SK-N-SH treated with all-trans-retinoic acid at 6 μM for 48 hours (cell line): ENCODE data around the gene ATRIP.

Source experiments
- ATAC-seq: fragments of 200-7000 bp; cut with Tn5 transposase; 3 replicates; pipeline ENCODE4 v1.9.1; 2020; ENCODE audit warnings: mild to moderate bottlenecking, moderate library complexity
- ARNTL ChIP-seq: fragments of 450-650 bp; formaldehyde crosslinking; IDR thresholded peaks from 2 replicates; pipeline ENCODE4 v1.5.0; 2020; ENCODE audit warnings: low read depth, mild to moderate bottlenecking, moderate library complexity, borderline replicate concordance
- BACH2 ChIP-seq: fragments of 250-450 bp; sonication (Bioruptor Pico); IDR thresholded peaks from 2 replicates; pipeline ENCODE4 v1.9.0; 2021; ENCODE audit warnings: mild to moderate bottlenecking, borderline replicate concordance
- CSDC2 ChIP-seq: fragments of 250-450 bp; sonication (Bioruptor Pico); IDR thresholded peaks from 2 replicates; pipeline ENCODE4 v1.5.0; 2020; ENCODE audit warnings: mild to moderate bottlenecking, moderate library complexity
- ESRRG ChIP-seq: fragments of 250-450 bp; sonication (Bioruptor Pico); IDR thresholded peaks from 2 replicates; pipeline ENCODE4 v1.6.1; 2021; ENCODE audit warnings: mild to moderate bottlenecking
- GLIS3 ChIP-seq: fragments of 250-450 bp; sonication (Bioruptor Pico); IDR thresholded peaks from 2 replicates; pipeline ENCODE4 v1.5.0; 2020; ENCODE audit warnings: mild to moderate bottlenecking, moderate library complexity
- ISL1 ChIP-seq: fragments of 250-450 bp; sonication (Bioruptor Pico); IDR thresholded peaks from 2 replicates; pipeline ENCODE4 v2.1.2; 2022; ENCODE audit warnings: mild to moderate bottlenecking, moderate library complexity
- PPARA ChIP-seq: fragments of 250-450 bp; sonication (Bioruptor Pico); IDR thresholded peaks from 2 replicates; pipeline ENCODE4 v1.5.0; 2020; ENCODE audit warnings: mild to moderate bottlenecking, borderline replicate concordance
- RARB ChIP-seq: fragments of 250-450 bp; sonication (Bioruptor Pico); IDR thresholded peaks from 2 replicates; pipeline ENCODE4 v1.8.0; 2021; ENCODE audit warnings: mild to moderate bottlenecking, moderate library complexity
- SNAI2 ChIP-seq: fragments of 250-450 bp; sonication (Bioruptor Pico); IDR thresholded peaks from 2 replicates; pipeline ENCODE4 v1.5.0; 2020; ENCODE audit warnings: mild to moderate bottlenecking, moderate library complexity
- TCF4 ChIP-seq: fragments of 250-450 bp; sonication (Bioruptor Pico); IDR thresholded peaks from 2 replicates; pipeline ENCODE4 v1.8.0; 2021; ENCODE audit warnings: mild to moderate bottlenecking, moderate library complexity, borderline replicate concordance
- TOX ChIP-seq: fragments of 250-450 bp; sonication (Bioruptor Pico); IDR thresholded peaks from 2 replicates; pipeline ENCODE4 v1.8.0; 2021; ENCODE audit warnings: mild to moderate bottlenecking, moderate library complexity, borderline replicate concordance
- TSHZ2 ChIP-seq: fragments of 250-450 bp; sonication (Bioruptor Pico); IDR thresholded peaks from 2 replicates; pipeline ENCODE4 v1.5.0; 2020; ENCODE audit warnings: mild to moderate bottlenecking, moderate library complexity
- ZC3H10 ChIP-seq: fragments of 250-450 bp; sonication (Bioruptor Pico); IDR thresholded peaks from 2 replicates; pipeline ENCODE4 v1.5.1; 2021; ENCODE audit warnings: mild to moderate bottlenecking, moderate library complexity
- ZFP3 ChIP-seq: fragments of 250-450 bp; sonication (Bioruptor Pico); IDR thresholded peaks from 2 replicates; pipeline ENCODE4 v1.5.0; 2020; ENCODE audit warnings: mild to moderate bottlenecking, moderate library complexity
- ZFP30 ChIP-seq: fragments of 450-650 bp; formaldehyde crosslinking; IDR thresholded peaks from 2 replicates; pipeline ENCODE4 v1.5.0; 2022; ENCODE audit warnings: mild to moderate bottlenecking, moderate library complexity
- ZNF565 ChIP-seq: fragments of 450-650 bp; formaldehyde crosslinking; conservative IDR thresholded peaks from 2 replicates; pipeline ENCODE4 v1.5.0; 2020; ENCODE audit warnings: low read depth, mild to moderate bottlenecking, moderate library complexity
- ZNF70 ChIP-seq: fragments of 450-650 bp; formaldehyde crosslinking; IDR thresholded peaks from 2 replicates; pipeline ENCODE4 v1.5.0; 2020; ENCODE audit warnings: mild to moderate bottlenecking, moderate library complexity
- ZNF8 ChIP-seq: fragments of 450-650 bp; formaldehyde crosslinking; IDR thresholded peaks from 2 replicates; pipeline ENCODE4 v1.5.0; 2020; ENCODE audit warnings: mild to moderate bottlenecking, moderate library complexity
- TF ChIP-seq, protein P1 (sequence below): fragments of 250-450 bp; sonication (Bioruptor Pico); IDR thresholded peaks from 2 replicates; pipeline ENCODE4 v1.8.0; 2021; ENCODE audit warnings: low read depth, mild to moderate bottlenecking, moderate library complexity, borderline replicate concordance
- TF ChIP-seq, protein P2 (sequence below): fragments of 250-450 bp; sonication (Bioruptor Pico); IDR thresholded peaks from 2 replicates; pipeline ENCODE4 v1.5.1; 2021; ENCODE audit warnings: mild to moderate bottlenecking, moderate library complexity
- TF ChIP-seq, protein P3 (sequence below): fragments of 250-450 bp; sonication (Bioruptor Pico); IDR thresholded peaks from 2 replicates; pipeline ENCODE4 v1.8.0; 2020; ENCODE audit warnings: mild to moderate bottlenecking, moderate library complexity, borderline replicate concordance

Gene ATRIP

GRCh38 chr3:48416546-48416945 is 30.0 kb upstream of the ATRIP start:
- TF ChIP-seq ZNF70 (CRISPR knock-in tag): no peak
- TF ChIP-seq ISL1 (CRISPR knock-in tag): no peak
- no peak for TF ChIP-seq ESRRG (CRISPR knock-in tag)
- TF ChIP-seq ZNF565 (CRISPR knock-in tag): no peak
- no peak for TF ChIP-seq ZFP3 (CRISPR knock-in tag)
- TF ChIP-seq TCF4 (CRISPR knock-in tag): no peak
- no peak for TF ChIP-seq ARNTL
- no peak for TF ChIP-seq RARB (CRISPR knock-in tag)
- TF ChIP-seq, protein P1, sequence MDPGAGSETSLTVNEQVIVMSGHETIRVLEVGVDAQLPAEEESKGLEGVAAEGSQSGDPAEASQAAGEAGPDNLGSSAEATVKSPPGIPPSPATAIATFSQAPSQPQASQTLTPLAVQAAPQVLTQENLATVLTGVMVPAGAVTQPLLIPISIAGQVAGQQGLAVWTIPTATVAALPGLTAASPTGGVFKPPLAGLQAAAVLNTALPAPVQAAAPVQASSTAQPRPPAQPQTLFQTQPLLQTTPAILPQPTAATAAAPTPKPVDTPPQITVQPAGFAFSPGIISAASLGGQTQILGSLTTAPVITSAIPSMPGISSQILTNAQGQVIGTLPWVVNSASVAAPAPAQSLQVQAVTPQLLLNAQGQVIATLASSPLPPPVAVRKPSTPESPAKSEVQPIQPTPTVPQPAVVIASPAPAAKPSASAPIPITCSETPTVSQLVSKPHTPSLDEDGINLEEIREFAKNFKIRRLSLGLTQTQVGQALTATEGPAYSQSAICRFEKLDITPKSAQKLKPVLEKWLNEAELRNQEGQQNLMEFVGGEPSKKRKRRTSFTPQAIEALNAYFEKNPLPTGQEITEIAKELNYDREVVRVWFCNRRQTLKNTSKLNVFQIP (CRISPR knock-in tag): no peak
- TF ChIP-seq, protein P2, sequence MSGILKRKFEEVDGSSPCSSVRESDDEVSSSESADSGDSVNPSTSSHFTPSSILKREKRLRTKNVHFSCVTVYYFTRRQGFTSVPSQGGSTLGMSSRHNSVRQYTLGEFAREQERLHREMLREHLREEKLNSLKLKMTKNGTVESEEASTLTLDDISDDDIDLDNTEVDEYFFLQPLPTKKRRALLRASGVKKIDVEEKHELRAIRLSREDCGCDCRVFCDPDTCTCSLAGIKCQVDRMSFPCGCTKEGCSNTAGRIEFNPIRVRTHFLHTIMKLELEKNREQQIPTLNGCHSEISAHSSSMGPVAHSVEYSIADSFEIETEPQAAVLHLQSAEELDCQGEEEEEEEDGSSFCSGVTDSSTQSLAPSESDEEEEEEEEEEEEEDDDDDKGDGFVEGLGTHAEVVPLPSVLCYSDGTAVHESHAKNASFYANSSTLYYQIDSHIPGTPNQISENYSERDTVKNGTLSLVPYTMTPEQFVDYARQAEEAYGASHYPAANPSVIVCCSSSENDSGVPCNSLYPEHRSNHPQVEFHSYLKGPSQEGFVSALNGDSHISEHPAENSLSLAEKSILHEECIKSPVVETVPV: no peak
- TF ChIP-seq TOX: no peak
- ATAC-seq: no peak

DNA sequence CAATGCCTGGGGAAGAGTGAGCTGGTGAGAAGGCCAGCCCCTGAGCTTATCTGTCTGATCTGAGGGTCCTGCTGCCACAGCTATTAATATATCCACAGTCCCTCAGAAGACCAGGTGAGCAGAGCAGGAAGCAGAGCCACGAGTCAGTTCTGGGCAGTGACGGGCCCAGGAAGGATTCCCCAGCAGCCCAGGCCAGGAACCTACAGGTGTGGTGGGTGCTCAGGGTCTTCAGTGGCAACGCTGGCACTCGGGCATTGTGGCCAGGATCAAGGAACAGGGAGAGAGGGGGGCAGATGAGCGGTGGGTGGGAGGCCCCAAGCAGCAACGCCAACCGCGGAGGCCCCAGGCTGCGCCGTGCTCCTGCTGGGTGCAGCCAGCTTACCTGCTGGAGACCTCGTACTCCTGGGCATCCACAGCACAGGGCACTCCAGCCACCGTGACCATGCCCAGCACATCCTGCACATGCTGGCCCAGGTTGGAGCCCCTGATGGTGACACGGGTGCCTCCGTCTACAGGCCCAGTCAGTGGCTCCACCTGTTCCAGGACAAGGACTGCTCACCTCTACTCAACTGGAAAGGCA is 28.9 kb upstream of the ATRIP start:
- ATAC-seq: no peak
- TF ChIP-seq, protein P3, sequence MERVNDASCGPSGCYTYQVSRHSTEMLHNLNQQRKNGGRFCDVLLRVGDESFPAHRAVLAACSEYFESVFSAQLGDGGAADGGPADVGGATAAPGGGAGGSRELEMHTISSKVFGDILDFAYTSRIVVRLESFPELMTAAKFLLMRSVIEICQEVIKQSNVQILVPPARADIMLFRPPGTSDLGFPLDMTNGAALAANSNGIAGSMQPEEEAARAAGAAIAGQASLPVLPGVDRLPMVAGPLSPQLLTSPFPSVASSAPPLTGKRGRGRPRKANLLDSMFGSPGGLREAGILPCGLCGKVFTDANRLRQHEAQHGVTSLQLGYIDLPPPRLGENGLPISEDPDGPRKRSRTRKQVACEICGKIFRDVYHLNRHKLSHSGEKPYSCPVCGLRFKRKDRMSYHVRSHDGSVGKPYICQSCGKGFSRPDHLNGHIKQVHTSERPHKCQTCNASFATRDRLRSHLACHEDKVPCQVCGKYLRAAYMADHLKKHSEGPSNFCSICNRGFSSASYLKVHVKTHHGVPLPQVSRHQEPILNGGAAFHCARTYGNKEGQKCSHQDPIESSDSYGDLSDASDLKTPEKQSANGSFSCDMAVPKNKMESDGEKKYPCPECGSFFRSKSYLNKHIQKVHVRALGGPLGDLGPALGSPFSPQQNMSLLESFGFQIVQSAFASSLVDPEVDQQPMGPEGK (CRISPR knock-in tag): no peak
- TF ChIP-seq ZNF8 (CRISPR knock-in tag) (no peak), PPARA (CRISPR knock-in tag) (no peak), ARNTL (no peak), GLIS3 (CRISPR knock-in tag) (no peak), ZC3H10 (CRISPR knock-in tag) (no peak), ZFP30 (CRISPR knock-in tag) (no peak), SNAI2 (CRISPR knock-in tag) (no peak), ESRRG (CRISPR knock-in tag) (no peak), TCF4 (CRISPR knock-in tag) (no peak), CSDC2 (CRISPR knock-in tag) (no peak), ZFP3 (CRISPR knock-in tag) (no peak), ZNF565 (CRISPR knock-in tag) (no peak), ZNF70 (CRISPR knock-in tag) (no peak), BACH2 (CRISPR knock-in tag) (no peak), TSHZ2 (CRISPR knock-in tag) (no peak), TOX (no peak)
- TF ChIP-seq, protein P2: no peak
- TF ChIP-seq, protein P1 (CRISPR knock-in tag): no peak
